ENCODE data around the gene TNFAIP8L3.

GRCh38 chr15:51074926-51075325, 19.8 kb downstream of the TNFAIP8L3 start:
- no peak for TF ChIP-seq MAFK (IDR thresholded peaks at IDR 0.05; ENCODE audit: low read depth, low read length)
- TF ChIP-seq MAZ (IDR thresholded peaks at IDR 0.05; ENCODE audit: borderline replicate concordance, low read depth, low read length), result no peak
- no peak for TF ChIP-seq CTCF (conservative IDR thresholded peaks at IDR 0.05; ENCODE audit: low read depth, low read length)
- TF ChIP-seq NFE2L2 (IDR thresholded peaks at IDR 0.05; ENCODE audit: low read depth, low read length), result no peak
- TF ChIP-seq POLR2A (IDR thresholded peaks at IDR 0.05; ENCODE audit: low read depth, low read length), result no peak
- TF ChIP-seq MXI1 (IDR thresholded peaks at IDR 0.05; ENCODE audit: borderline replicate concordance, low read depth, low read length), result no peak
- no peak for TF ChIP-seq CEBPB (IDR thresholded peaks at IDR 0.05; ENCODE audit: low read depth, low read length)
- TF ChIP-seq FOS (IDR thresholded peaks at IDR 0.05; ENCODE audit: low read depth, low read length), result no peak
- no peak for TF ChIP-seq USF2 (IDR thresholded peaks at IDR 0.05; ENCODE audit: low read depth, low read length)
- TF ChIP-seq RCOR1 (IDR thresholded peaks at IDR 0.05; ENCODE audit: insufficient replicate concordance, low read length), result no peak
- TF ChIP-seq BHLHE40 (IDR thresholded peaks at IDR 0.05; ENCODE audit: low read depth, low read length), result no peak
- TF ChIP-seq SMC3 (IDR thresholded peaks at IDR 0.05; ENCODE audit: low read depth, low read length), result no peak
